ENCODE data around the gene MROH2B.

The MROH2B gene

GRCh38 chr5:40962207-40962955 is 108.8 kb downstream of the MROH2B start:
- DNase-seq: no peak

DNA sequence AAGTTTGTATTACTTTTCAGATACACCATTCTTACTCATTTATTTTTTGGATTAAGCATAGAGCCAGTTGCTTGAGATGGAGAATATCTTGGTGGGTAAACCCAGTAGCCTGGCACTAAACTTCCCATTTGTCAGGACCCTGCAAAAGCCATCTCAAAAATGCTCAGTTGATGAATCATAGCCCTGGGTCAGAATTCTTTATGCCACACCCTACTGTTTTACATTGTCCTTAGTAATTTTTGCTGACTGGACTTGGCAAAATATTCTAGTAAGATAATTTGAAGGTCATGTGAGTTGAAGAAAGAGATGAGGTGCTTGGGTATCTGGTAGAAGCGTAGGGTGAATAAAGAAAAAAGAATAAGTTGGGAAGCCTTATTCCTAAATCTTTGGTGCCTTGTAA is 111.1 kb downstream of the MROH2B start:
- no peak for DNase-seq

- DNase-seq: no peak
Measured at GRCh38 chr5:40958811-40959210, 112.3 kb downstream of the MROH2B start.

DNA sequence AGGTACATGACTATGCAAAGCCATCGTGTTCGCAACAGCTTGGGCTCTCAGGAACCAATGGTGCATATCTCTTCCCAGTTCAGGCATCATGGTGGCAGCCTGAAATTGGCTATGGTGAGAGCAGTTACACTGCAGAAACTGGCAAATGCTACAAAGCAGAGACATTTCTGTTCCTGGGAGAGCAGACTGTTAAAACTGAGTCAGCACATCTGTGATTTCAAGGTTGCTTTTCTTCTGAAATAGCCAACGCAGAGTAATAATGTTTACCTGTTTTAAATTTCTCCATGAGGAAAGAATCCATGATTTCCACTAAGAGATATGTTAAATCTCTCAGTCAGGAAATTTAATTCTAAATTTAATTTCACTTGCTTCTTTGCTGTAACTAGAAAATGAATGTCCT is 114.1 kb downstream of the MROH2B start:
- DNase-seq: no peak

DNA sequence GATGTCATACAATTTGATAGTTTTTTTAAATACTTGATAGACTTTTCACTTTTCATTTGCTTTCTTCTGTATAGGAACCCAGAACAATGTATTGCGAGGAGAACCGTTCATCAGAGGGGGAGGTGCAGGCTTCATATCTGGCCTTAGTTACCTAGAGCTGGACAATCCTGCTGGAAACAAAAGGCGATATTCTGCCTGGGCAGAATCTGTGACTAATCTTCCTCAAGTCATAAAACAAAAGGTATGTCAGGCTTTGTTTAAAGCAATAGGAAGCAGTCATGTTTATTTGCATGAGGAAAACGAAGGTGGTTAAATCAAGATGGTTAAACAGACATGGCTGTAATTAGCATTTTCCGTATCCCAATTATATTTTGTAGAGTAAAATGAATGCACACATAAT is 115.8 kb downstream of the MROH2B start:
- DNase-seq: no peak
